H9 (cell line): Measurements from ENCODE around the gene MYBPC3. TPM values are rescaled to one million over a fixed set of nuclear protein-coding genes. Genes with fewer than 3 reads are reported as not detected.

Experiments used
- DNase-seq: peaks from one replicate; pipeline ENCODE4 v3.0.0-alpha.2; 2017
- H2AFZ ChIP-seq: one replicate; pipeline ENCODE4 v1.6.1; 2013; ENCODE audit warnings: mild to moderate bottlenecking, low read length, control low read depth, moderate library complexity
- H2AK5ac ChIP-seq: 2 replicates; pipeline ENCODE4 v1.6.1; 2013; ENCODE audit warnings: low read length, control low read depth, mixed read lengths; ENCODE audit not compliant: insufficient read length
- H2BK120ac ChIP-seq: one replicate; pipeline ENCODE4 v1.6.1; 2013; ENCODE audit warnings: low read depth, mild to moderate bottlenecking, low read length, control low read depth, inconsistent platforms; ENCODE audit not compliant: poor library complexity, severe bottlenecking
- H2BK12ac ChIP-seq: 2 replicates; pipeline ENCODE4 v1.6.1; 2013; ENCODE audit warnings: low read length, control low read depth, mixed read lengths, low read depth; ENCODE audit not compliant: insufficient read length
- H2BK15ac ChIP-seq: 2 replicates; pipeline ENCODE4 v1.6.1; 2013; ENCODE audit warnings: low read depth, low read length, control low read depth
- H2BK20ac ChIP-seq: one replicate; pipeline ENCODE4 v1.6.1; 2013; ENCODE audit warnings: low read depth, mild to moderate bottlenecking, low read length, control low read depth, inconsistent platforms; ENCODE audit not compliant: poor library complexity, severe bottlenecking
- H2BK5ac ChIP-seq: 2 replicates; pipeline ENCODE4 v1.6.1; 2013; ENCODE audit warnings: low read length, control low read depth, mixed read lengths; ENCODE audit not compliant: insufficient read length
- H3K14ac ChIP-seq: 2 replicates; pipeline ENCODE4 v1.6.1; 2013; ENCODE audit warnings: low read length, control low read depth; ENCODE audit not compliant: insufficient read depth
- H3K18ac ChIP-seq: 2 replicates; pipeline ENCODE4 v1.6.1; 2013; ENCODE audit warnings: low read depth, mild to moderate bottlenecking, mixed read lengths, low read length, control low read depth; ENCODE audit not compliant: insufficient read length
- H3K23ac ChIP-seq: 2 replicates; pipeline ENCODE4 v1.6.1; 2013; ENCODE audit warnings: low read length, control low read depth, mixed read lengths, low read depth; ENCODE audit not compliant: insufficient read length
- H3K23me2 ChIP-seq: 2 replicates; pipeline ENCODE4 v1.6.1; 2013; ENCODE audit warnings: low read depth, mild to moderate bottlenecking, mixed read lengths, low read length, control low read depth; ENCODE audit not compliant: insufficient read length, poor library complexity, severe bottlenecking
- H3K27ac ChIP-seq: 2 replicates; pipeline ENCODE4 v1.5.1; 2013; ENCODE audit warnings: low read length, control low read depth, mixed read lengths, low read depth; ENCODE audit not compliant: insufficient read length
- H3K27me3 ChIP-seq: 2 replicates; pipeline ENCODE4 v1.6.1; 2013; ENCODE audit warnings: low read length, control low read depth, inconsistent platforms; ENCODE audit not compliant: insufficient read depth
- H3K4ac ChIP-seq: 2 replicates; pipeline ENCODE4 v1.6.1; 2013; ENCODE audit warnings: low read depth, mild to moderate bottlenecking, control low read depth, inconsistent platforms, low read length, moderate library complexity
- H3K4me1 ChIP-seq: 2 replicates; pipeline ENCODE4 v1.6.1; 2013; ENCODE audit warnings: low read length, control low read depth, inconsistent platforms; ENCODE audit not compliant: insufficient read depth
- H3K4me2 ChIP-seq: 2 replicates; pipeline ENCODE4 v1.6.1; 2013; ENCODE audit warnings: low read length, control low read depth, mixed read lengths; ENCODE audit not compliant: insufficient read length, insufficient read depth
- H3K56ac ChIP-seq: 2 replicates; pipeline ENCODE4 v1.6.1; 2013; ENCODE audit warnings: low read depth, mild to moderate bottlenecking, mixed read lengths, low read length, control low read depth; ENCODE audit not compliant: insufficient read length
- H3K79me1 ChIP-seq: 2 replicates; pipeline ENCODE4 v1.6.1; 2013; ENCODE audit warnings: low read depth, mild to moderate bottlenecking, moderate library complexity, low read length, control low read depth, inconsistent platforms; ENCODE audit not compliant: insufficient read depth, poor library complexity, severe bottlenecking
- H3K79me2 ChIP-seq: 2 replicates; pipeline ENCODE4 v1.6.1; 2013; ENCODE audit warnings: low read length, control low read depth, inconsistent platforms; ENCODE audit not compliant: insufficient read depth
- H3K9ac ChIP-seq: 2 replicates; pipeline ENCODE4 v1.6.1; 2013; ENCODE audit warnings: low read length, control low read depth, mixed read lengths; ENCODE audit not compliant: insufficient read length; ENCODE audit errors: extremely low read depth
- H3K9me3 ChIP-seq: one replicate; pipeline ENCODE4 v1.6.1; 2013; ENCODE audit warnings: low read depth, low read length, inconsistent platforms; ENCODE audit not compliant: control insufficient read depth
- H3T11ph ChIP-seq: one replicate; pipeline ENCODE4 v1.6.1; 2013; ENCODE audit warnings: mild to moderate bottlenecking, low read length, control low read depth, inconsistent platforms
- H4K20me1 ChIP-seq: one replicate; pipeline ENCODE4 v1.6.1; 2013; ENCODE audit not compliant: control insufficient read depth, insufficient read length, insufficient read depth
- H4K5ac ChIP-seq: 2 replicates; pipeline ENCODE4 v1.6.1; 2013; ENCODE audit warnings: low read depth, mild to moderate bottlenecking, mixed read lengths, low read length, control low read depth; ENCODE audit not compliant: insufficient read length
- H4K8ac ChIP-seq: replicated peaks from 2 replicates; pipeline ENCODE4 v1.6.1; 2013; ENCODE audit warnings: low read length, control low read depth, mixed read lengths, low read depth; ENCODE audit not compliant: insufficient read length
- H4K91ac ChIP-seq: 2 replicates; pipeline ENCODE4 v1.6.1; 2013; ENCODE audit warnings: low read depth, mild to moderate bottlenecking, moderate library complexity, mixed read lengths, low read length, control low read depth; ENCODE audit not compliant: insufficient read length
- H3K27ac Mint-ChIP-seq, 3 experiments: 2 replicates in 2 of 3; 3 replicates in 1 of 3; pipeline ENCODE4 v1.8.0; 2020 to 2021; ENCODE audit warnings: mixed read lengths in 3 of 3, mild to moderate bottlenecking in 1 of 3, moderate library complexity in 1 of 3
- H3K27me3 Mint-ChIP-seq: 2 replicates; pipeline ENCODE4 v1.8.0; 2021; ENCODE audit warnings: low read depth, mild to moderate bottlenecking, moderate library complexity, mixed read lengths
- H3K36me3 Mint-ChIP-seq, 3 experiments: 2 replicates in 2 of 3; 3 replicates in 1 of 3; pipeline ENCODE4 v1.8.0; 2020 to 2021; ENCODE audit warnings: low read depth in 3 of 3, mixed read lengths in 3 of 3; ENCODE audit not compliant: insufficient read depth in 1 of 3
- H3K4me1 Mint-ChIP-seq, 2 experiments: 2 replicates each; pipeline ENCODE4 v1.8.0; 2020; ENCODE audit warnings: mixed read lengths in 2 of 2
- H3K4me3 Mint-ChIP-seq, 2 experiments: 2 replicates in 1 of 2; 3 replicates in 1 of 2; pipeline ENCODE4 v1.8.0; 2020 to 2021; ENCODE audit warnings: mild to moderate bottlenecking in 2 of 2, mixed read lengths in 2 of 2, moderate library complexity in 1 of 2
- H3K9me3 Mint-ChIP-seq, 2 experiments: 2 replicates in 1 of 2; 3 replicates in 1 of 2; pipeline ENCODE4 v1.8.0; 2020; ENCODE audit warnings: mild to moderate bottlenecking in 2 of 2, mixed read lengths in 2 of 2, moderate library complexity in 1 of 2
- CTCF ChIP-seq: fragments of 200-600 bp; sonication (generic); conservative IDR thresholded peaks from 3 replicates; pipeline ENCODE4 v1.8.0; 2021; ENCODE audit warnings: antibody characterized with exemption, mild to moderate bottlenecking
- WGBS: extraction: QIAGEN DNeasy Blood & Tissue Kit; methylation state at CpG from one replicate; pipeline ENCODE4 v1.1.7; 2013; ENCODE audit warnings: missing lambda C conversion rate, low lambda C conversion rate, mixed read lengths; ENCODE audit not compliant: insufficient read length; ENCODE audit errors: extremely low coverage; 5-methylcytosine and 5-hydroxymethylcytosine counted together
- total RNA-seq: library from RNA; stranded (reverse); gene quantifications from 2 replicates; pipeline ENCODE4 v1.2.1, GENCODE V29; 2021

The MYBPC3 gene
- total RNA-seq, 1 experiment from 2014 or later, result not detected

- peak overlapping the region in 1 of 3 experiments; percentile 13; a peak in 2 of 7 replicates for H3K27ac Mint-ChIP-seq
Measured at GRCh38 chr11:47342036-47342803, 10.3 kb downstream of the MYBPC3 start.

More at GRCh38 chr11:47342036-47342803, 10.3 kb downstream of the MYBPC3 start:
- peaks cover 4% of the 10 kb centered on the region; the same call in 1 of the 2 replicates for H3K27me3 Mint-ChIP-seq
- Histone ChIP-seq H2BK5ac (no peak overlapping the region), H3K4me1 (no peaks in the 10 kb centered on the region), H3K23me2 (no peaks in the 10 kb centered on the region), H2BK20ac (no peak overlapping the region), H3K23ac (no peak overlapping the region), H3K14ac (no peak overlapping the region; the same call in 1 of the 2 replicates), H3K9me3 (no peaks in the 10 kb centered on the region), H3K79me1 (no peaks in the 10 kb centered on the region), H2BK12ac (no peak overlapping the region), H2BK15ac (no peak overlapping the region), H2AK5ac (no peak overlapping the region), H3K79me2 (no peaks in the 10 kb centered on the region), H2BK120ac (no peak overlapping the region), H2AFZ (no peak overlapping the region), H3K18ac (no peak overlapping the region), H3K9ac (no peak overlapping the region), H3K4me2 (no peak overlapping the region), H4K20me1 (no peaks in the 10 kb centered on the region), H3K56ac (no peak overlapping the region), H4K8ac (no peak overlapping the region), H4K91ac (no peak overlapping the region), H3K27me3 (no peaks in the 10 kb centered on the region), H3T11ph (no peak overlapping the region), H3K4ac (no peak overlapping the region), H3K27ac (no peak overlapping the region), H4K5ac (no peak overlapping the region)
- no peak overlapping the region for H3K4me3 Mint-ChIP-seq
- TF ChIP-seq CTCF, result no peak
- H3K4me1 Mint-ChIP-seq, result peaks cover 2 to 5% of the 10 kb centered on the region in 2 experiments; a peak in 2 of 4 replicates
- DNase-seq, result no peak
- H3K36me3 Mint-ChIP-seq, result no peaks in the 10 kb centered on the region
- H3K9me3 Mint-ChIP-seq, result no peaks in the 10 kb centered on the region; a peak in 1 of 5 replicates
- WGBS, result no CpG with 5 or more reads among the region's 24 CpGs
